NCI-H2196 (cell line): ENCODE data around the gene COL27A1.

ENCODE experiments used
- DNase-seq: peaks from one replicate; lab custom pipeline; 2025; ENCODE audit not compliant: unreplicated experiment; lab: John Stamatoyannopoulos, UW

COL27A1 gene

GRCh38 chr9:114202849-114203248, 47.5 kb downstream of the COL27A1 start:
- no peak for DNase-seq

- no peak for DNase-seq
These were observed 48.2 kb downstream of the COL27A1 start for GRCh38 chr9:114203410-114204140.

- DNase-seq = no peak
These were observed 48.9 kb downstream of the COL27A1 start for GRCh38 chr9:114204265-114204664.

- no peak for DNase-seq
These were observed 50.1 kb downstream of the COL27A1 start for GRCh38 chr9:114205171-114206015.

- DNase-seq = no peak
These were observed 51.0 kb downstream of the COL27A1 start for GRCh38 chr9:114206221-114206789.

- no peak for DNase-seq
These were observed 51.9 kb downstream of the COL27A1 start for GRCh38 chr9:114207034-114207810.

- no peak for DNase-seq
These were observed 52.5 kb downstream of the COL27A1 start for GRCh38 chr9:114207845-114208244.

- no peak for DNase-seq
These were observed 53.8 kb downstream of the COL27A1 start for GRCh38 chr9:114209151-114209550.

GRCh38 chr9:114210136-114210535, 54.8 kb downstream of the COL27A1 start:
- DNase-seq = no peak

GRCh38 chr9:114210691-114211276, 55.4 kb downstream of the COL27A1 start:
- no peak for DNase-seq

- DNase-seq = no peak
These were observed 57.5 kb downstream of the COL27A1 start for GRCh38 chr9:114212826-114213225.

- no peak for DNase-seq
These were observed 58.2 kb downstream of the COL27A1 start for GRCh38 chr9:114213566-114213965.

GRCh38 chr9:114214181-114214580, 58.8 kb downstream of the COL27A1 start:
- DNase-seq = no peak

GRCh38 chr9:114214686-114215414, 59.5 kb downstream of the COL27A1 start:
- DNase-seq = no peak

GRCh38 chr9:114216081-114216480, 60.7 kb downstream of the COL27A1 start:
- DNase-seq = peak; percentile 23

- DNase-seq = no peak
These were observed 61.6 kb downstream of the COL27A1 start for GRCh38 chr9:114216976-114217375.

GRCh38 chr9:114218264-114219120, 63.2 kb downstream of the COL27A1 start:
- no peak for DNase-seq

- DNase-seq = no peak
These were observed 64.8 kb downstream of the COL27A1 start for GRCh38 chr9:114220061-114220541.
